NCI-H2196 treated with DMSO at 0.1 percent for 48 hours (cell line): ENCODE measurements around the gene SEMA5B.

Source experiments
- DNase-seq: peaks from one replicate; lab custom pipeline; 2025; ENCODE audit not compliant: unreplicated experiment; lab: John Stamatoyannopoulos, UW

SEMA5B gene, protein sequence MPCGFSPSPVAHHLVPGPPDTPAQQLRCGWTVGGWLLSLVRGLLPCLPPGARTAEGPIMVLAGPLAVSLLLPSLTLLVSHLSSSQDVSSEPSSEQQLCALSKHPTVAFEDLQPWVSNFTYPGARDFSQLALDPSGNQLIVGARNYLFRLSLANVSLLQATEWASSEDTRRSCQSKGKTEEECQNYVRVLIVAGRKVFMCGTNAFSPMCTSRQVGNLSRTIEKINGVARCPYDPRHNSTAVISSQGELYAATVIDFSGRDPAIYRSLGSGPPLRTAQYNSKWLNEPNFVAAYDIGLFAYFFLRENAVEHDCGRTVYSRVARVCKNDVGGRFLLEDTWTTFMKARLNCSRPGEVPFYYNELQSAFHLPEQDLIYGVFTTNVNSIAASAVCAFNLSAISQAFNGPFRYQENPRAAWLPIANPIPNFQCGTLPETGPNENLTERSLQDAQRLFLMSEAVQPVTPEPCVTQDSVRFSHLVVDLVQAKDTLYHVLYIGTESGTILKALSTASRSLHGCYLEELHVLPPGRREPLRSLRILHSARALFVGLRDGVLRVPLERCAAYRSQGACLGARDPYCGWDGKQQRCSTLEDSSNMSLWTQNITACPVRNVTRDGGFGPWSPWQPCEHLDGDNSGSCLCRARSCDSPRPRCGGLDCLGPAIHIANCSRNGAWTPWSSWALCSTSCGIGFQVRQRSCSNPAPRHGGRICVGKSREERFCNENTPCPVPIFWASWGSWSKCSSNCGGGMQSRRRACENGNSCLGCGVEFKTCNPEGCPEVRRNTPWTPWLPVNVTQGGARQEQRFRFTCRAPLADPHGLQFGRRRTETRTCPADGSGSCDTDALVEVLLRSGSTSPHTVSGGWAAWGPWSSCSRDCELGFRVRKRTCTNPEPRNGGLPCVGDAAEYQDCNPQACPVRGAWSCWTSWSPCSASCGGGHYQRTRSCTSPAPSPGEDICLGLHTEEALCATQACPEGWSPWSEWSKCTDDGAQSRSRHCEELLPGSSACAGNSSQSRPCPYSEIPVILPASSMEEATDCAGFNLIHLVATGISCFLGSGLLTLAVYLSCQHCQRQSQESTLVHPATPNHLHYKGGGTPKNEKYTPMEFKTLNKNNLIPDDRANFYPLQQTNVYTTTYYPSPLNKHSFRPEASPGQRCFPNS

DNA sequence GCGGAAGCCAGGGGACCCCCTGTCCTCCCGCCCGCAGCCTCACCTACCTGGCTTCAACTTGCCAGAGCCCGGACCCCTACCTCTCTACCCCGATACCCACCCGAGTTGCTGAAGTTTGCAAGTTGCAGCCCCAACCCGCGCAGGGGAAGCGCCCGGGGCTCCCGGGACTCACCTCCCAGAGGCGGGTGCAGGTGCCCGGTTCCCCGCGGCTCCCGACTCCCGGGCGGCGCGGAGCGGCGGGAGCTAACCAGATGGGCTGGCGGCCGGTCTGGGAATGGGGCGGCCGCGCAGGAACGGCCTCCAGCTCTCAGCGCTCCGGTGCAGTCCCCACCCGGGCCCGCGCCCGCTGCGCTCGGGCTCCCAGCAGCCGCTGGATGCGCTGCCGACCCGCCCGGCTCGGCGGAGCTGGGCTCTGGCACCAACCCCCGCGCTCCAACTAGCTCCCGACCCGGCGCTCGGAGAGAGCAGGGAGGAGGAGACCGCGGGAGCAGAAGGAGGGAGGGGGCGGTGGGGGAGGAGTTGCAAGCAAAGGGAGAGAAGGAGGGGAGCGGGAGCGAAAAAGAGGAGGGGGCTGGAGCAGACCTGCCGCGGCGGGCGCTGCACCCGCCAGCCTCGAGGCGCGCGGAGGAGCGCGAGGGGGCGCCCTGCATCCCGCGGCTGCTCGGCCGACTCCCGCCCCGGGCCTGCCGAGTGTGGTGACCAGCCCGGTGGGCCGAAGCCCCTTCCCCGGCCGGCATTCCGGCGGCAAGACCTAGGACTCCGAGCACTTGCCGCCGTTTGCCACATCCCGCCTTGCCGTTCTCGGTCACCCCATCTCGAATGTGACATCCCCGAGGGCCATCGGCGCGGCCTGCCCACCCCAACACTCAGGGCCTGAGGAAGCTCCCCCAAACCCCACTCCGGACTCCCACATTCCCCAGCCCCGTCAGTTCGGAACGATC is at the start of gene SEMA5B:
Gene SEMA5B (minus strand): TSS at position 472 of the 941 bp plus-strand sequence. CDS start 66,500 bp downstream, outside the sequence.
- peak; percentile 23 for DNase-seq

DNA sequence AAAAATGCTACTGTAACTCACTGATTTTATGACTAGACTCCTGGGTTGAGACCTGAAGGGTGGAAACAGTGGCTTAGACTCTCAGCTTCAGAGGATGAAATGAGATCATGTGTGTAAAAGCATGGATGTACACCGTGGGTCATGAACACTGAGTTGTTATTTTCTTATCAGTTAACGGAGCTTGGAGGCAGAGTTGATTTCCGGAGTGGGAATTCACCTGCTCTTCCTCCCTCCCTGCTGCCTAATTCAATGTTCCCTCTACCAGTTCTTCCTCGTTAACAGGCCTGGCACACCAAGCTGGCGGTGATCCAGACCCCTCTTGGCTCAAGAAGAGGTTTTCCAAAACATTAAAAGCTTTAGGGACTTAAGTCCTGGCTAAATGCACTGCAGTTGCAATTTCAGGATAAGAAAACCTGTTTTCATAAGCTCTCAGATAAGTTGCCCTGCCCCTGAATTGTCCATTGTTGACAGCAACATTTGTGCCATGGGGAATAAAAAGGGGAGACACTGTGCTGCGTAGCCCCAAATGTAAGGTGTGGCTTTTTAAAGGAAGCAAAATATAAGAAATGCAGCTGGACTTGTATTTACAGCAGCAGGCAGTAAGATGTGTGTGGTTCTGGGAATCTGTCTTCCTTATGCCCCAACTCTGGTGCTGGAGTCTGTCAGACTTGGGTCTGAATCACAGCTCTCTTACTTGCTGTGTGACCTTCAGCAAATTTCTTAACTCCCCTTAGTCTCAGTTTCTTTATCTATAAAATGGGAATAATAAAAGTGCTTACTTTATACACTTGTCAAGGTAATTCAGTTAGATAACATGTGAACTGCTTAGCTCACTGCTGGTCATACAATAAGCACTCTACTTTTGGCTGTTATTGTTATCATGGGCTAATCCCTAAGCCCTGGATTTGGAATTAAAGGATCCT is 49.2 kb upstream of the SEMA5B start:
- DNase-seq: peak; percentile 76

DNA sequence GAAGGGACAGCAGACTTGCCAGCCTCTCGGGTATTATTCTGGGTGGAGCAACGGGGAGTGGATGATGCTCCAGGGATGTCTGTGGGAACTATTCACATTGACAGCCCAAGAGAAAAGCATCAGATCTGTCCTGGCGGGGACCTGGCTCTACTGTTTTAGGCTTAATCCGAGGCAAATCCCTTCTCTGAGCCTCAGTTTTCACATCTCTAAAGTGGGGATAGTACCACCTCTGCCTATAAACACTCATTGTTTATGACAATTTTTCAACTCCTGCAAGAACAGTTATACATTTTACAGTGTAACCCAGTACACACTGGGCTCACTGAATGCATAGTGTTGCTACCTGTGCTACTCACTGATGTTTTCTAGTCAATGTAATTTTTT is 48.5 kb upstream of the SEMA5B start:
- no peak for DNase-seq

DNA sequence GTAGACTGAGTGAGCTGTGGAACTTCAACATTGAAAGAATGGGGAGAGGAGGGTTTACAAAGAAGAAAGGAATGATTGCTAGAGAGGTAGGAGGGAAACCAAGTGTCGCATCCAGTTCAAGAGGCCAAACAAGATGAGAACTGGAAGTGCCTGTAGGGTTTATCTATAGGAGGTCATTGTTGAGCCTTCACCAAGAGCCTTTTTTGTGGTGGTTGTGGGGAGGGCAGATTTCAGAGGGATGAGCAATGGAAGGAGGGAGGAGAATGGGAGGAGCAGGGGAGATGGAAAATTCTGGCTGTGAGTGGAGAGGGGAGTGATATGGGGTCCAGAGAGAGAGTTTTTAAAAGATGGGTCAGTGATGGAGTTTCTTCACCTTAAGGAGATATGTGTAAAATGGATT is 47.8 kb upstream of the SEMA5B start:
- no peak for DNase-seq

DNA sequence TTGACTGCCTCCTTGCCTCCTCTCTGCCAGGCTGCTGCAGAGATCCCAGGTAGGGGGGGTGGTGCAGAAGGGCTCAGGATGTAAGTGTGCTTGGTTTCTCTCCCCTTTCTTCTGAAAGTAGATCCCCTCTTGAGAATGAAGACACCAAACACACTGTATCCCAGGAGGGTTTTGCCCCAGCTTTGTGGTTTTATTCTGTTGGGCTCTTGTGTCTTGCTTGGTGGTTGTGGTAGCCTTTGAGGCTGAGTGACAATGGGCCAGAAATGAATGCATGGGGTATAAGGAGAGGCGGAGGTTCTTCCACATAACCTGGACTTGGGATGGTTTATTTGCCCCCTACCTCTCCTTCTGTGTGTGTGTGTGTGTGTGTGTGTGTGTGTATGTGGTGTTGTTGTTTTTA is 45.0 kb upstream of the SEMA5B start:
- DNase-seq: no peak

DNA sequence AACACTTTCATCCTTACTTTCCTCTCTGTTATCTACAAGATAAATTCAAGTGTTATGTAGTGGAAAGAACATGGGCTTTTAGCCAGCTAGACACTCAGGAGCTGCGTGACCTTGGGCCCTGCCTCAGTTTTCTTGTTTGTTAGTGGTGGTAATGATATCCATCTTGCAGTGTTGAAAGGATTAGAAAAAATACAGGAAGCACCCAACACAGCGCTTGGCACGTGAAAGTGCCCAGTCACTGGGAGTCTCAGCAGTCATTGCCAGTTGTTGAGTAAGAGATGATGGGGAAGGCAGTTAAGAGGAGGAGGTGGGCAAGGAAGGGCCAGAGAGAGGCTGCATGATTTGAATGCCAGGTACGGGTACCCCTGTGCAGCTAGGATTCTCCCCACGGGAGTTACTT is 44.6 kb upstream of the SEMA5B start:
- no peak for DNase-seq

DNA sequence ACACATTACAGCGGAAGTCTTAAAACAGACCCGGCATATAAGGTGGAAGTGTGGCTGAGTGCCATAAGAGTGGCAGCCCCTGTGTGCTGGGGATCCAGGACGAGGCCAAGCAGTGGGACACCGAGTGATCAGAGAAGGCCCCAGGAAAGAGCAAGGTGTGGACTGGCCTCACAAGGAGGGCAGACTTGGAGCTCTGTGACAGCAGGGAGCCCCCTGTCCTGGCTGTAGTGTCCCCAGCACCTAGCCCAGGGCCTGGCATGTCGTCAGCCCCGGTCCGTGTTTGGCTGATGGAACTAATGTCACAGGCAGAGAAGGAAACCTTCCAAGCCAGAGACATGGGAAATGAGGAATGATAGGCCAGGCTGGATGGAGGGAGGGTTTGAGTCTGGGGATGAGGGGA is 44.0 kb upstream of the SEMA5B start:
- no peak for DNase-seq

DNA sequence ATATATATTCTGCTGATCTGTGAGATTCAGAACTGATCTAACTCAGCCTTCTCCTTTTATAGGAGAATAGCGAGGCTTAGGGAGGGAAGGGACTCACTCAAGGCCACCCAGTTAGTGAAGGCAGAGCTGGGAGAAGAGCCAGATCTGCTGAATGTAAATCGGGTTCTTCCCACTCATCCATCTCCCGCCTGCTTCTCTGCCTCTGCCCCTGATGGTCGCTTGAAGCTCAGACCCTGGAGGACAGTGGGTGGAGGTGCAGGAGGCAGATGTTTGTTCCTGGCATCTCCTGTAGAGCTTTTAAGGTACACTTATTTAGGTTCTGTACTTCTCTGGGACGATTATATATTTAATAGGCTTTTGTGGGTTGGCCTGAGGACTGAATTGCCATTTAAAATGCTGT is 43.6 kb upstream of the SEMA5B start:
- no peak for DNase-seq

DNA sequence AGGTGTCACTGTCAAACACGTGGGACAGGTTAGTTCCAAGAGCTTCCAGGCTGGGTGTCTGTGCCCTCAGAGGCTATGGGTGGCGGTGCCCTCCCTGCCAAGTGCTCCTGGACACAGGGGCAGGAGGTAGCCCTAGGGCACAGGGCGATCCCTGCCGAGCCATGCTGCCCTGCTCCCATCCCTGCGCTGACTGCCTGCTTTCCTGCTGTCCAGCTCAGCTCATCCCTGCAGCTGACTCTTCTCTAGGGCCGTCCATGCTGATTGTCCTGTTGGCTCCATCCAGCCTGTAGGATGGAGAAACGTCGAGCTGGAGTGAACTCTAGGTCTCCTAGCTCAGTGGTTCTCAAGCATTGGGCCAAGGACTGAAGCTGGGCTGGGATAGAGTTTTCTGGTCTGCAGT is 42.9 kb upstream of the SEMA5B start:
- no peak for DNase-seq

DNA sequence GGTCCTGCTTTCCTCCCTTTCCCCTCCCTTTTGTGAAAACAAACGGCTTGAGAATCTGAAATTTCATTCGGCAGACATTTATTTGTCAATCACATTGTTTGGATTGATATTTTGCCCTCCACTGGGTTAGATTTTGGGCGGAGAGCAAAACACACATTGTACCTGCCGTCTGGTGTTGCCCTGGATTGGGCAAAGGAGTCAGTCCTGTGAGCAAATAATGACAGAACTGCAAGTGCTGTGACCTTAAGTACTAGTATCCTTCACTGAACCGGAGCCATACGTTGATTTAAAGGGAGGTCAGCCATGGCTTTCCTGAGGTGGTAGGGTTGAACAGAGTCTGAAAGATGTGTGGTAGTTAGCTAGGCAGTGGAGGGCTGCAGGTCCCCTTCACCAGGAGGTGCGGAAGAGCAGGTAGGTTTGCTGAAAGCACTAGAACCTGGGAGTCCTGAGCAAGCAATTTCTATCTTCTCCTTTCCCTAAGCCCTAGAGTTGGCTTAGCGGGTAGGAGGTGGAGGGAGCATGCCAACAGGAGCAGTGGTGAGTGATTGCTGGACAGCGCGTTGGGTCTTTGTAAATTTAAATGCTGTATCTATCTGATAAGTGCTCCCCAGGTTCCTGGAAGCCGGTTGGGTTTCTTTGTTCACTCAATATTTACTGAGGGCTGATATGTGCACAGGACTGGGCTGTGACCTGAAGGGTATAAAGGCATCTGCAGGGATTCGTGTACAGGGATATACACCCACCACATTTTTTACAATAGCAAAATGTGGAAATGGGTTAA is 41.2 kb upstream of the SEMA5B start:
- no peak for DNase-seq

DNA sequence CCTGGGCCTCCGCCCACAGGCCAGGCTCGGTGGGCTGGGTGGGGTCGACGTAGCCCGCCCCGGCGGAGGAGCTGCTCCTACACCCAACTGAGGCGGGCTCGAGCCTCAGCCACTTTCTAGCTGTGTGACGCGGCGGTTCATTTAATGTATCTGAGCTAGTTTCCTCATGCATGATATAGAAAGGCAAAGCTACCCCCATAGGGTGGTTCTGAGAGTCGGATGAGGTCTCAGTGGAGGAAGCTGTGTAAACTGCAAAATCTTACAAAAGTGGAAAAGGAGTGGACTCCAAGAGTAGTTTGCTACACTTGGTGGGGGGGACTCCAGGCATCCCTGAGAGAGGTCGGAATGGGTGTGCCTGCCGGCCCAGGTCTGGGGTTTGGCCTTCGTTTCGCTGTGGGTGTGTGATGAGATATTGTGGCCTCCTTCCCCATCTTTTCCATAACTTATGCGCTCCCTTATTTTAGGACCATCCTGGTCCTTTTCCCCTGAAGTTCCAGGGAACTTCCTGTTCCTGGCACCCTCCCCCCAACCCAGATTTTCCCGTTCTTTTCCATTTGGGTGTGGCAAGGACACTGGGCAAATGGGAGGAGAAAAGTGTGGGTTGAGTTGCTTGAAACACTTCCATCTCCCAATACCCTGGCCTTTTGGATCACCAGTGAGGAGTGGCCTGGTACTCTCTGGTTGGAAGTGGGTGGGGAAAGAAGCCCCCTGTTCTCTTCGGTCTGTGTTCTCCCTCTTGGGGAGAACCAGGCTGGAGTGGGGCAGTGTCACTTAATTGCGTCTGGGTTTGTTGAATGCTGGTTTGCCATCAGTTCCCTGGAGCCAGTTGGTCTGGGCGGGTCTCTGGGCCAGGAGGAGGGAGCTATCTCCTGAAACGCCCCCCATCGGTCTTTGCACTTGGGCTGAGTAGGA is 40.4 kb upstream of the SEMA5B start:
- no peak for DNase-seq

DNA sequence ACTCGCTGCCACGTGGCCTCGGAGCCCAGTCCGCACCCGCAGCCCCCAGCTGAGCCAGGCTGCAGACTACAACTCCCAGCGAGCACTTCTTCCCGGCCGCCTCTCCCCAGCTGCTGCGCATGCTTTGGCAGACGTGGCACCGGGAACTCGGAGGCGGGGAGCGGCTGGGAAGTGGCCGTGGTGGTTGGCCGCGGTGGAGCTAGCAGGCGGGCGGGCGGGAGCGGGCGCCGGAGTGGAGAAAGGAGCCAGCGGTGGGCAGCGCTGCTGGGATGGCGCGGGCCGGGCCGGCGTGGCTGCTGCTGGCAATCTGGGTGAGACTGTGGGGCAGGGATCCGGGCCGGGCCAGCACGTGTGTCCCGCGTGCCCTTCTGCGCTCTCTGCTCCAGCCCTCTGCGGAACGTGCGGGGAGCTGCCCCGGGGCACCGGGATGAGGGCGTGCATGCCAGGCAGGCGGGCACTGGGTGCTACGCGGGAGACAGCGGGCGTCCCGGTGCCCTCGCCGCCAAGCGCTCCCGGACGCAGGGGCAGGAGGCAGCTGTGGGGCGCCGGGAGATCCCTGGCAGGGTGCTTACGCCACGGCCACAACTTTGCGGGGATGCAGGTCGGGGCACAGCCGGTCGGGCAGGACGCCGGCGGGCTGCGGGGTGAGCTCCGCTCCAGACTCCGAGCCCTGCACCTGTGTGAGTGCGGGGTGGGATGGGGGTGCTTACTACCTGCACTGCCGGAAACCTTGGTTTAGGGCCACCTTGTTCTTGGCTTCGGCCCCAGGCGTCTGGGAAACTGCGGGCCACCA is 39.5 kb upstream of the SEMA5B start, which contains the start of gene PDIA5:
Gene PDIA5 (plus strand): TSS at position 130 of the 793 bp plus-strand sequence. CDS start 140 bp downstream, at position 270.
- peak; percentile 94 for DNase-seq

DNA sequence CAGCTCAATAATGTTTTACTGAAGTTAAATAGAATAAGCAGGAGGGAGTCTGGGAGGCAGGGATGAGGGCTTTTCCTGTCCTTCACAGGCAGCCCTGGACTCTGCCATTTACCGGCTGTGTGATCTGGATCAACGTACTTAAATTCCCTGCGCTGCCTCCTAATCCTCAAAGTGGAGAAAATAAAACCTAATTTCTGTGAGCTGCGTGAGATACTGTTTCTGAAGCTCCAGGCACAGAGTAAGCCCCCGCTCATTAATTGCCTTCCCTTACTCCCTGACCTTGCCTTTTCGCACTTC is 39.0 kb upstream of the SEMA5B start:
- no peak for DNase-seq

DNA sequence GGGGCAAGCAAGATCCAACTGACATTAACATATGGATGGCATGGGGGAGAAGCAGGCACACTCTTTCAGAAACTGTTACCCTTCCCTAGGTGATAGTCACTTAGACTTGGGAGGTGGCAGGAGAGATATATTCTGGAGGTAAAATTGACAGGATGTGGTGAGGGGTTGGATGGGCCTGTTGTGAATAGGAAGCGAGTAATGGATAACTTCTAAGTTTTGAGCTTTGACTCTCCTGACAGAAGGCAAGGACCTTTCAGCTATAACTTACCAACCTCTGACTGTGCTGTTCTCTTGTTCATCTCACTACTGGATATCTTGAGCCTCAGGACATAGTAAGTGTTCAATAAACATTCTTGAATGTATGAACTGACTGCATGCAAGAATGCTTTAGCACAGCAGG is 37.4 kb upstream of the SEMA5B start:
- no peak for DNase-seq

DNA sequence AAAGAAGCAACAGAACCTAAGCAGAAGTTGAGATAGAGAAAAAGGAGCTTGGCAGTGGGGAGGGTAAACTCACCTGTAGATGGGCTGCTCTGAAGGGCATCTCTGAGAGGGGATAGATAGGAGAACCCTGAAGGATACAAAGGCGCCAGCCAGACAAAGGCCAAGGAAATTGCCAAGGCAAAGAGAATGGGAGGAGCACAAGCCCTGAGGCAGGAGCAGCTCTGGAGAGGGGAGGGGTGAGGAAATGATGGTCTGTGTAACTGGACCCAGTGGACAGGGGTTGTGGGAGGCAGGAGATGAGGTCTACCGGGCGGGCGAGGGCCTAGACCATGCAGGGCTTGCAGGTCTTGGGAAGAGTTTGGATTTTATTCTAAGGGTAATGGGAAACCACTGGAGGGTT is 36.9 kb upstream of the SEMA5B start:
- DNase-seq: no peak

DNA sequence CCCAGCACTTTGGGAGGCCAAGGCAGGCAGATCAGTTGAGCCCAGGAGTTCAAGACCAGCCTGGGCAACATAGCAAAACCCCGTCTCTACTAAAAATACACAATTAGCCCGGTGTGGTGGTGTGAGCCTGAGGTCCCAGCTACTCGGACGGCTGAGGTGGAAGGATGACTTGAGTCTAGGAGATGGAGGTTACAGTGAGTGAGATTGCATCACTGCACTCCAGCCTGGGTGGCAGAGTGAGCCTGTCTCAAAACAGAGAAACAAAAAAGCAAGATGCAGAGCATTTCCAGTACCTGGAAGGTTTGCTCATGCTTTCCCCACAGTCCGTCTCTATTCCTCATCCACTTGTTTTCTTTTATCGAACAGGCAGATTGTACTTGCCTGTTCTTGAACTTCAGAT is 35.5 kb upstream of the SEMA5B start:
- DNase-seq: no peak

DNA sequence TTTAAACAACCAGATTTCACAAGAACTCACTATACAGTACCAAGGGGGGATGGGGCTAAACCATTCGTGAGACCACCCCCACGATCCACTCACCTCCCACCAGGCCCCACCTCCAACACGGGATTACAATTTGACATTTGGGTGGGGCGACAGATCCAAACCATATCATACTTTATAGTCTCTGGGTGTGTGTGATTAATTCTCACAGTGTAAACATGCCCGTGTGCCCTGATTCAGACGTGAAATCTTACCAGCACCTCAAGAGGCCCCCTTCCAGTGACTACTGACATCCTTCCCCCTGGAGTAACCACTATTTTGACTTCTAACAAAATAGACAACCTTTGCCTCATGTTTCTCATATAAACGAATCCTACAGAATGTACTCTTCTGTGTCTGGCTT is 34.3 kb upstream of the SEMA5B start:
- DNase-seq: no peak
